Pons (tissue), 1 donor: ENCODE measurements around the gene PDGFRB.
A peak's percentile ranks its signal among the peaks of the same experiment; 100 is the strongest.

Source experiments
- DNase-seq: peaks from one replicate; pipeline ENCODE4 v3.0.0-alpha.2; 2016; ENCODE audit warnings: low spot score

Gene PDGFRB

GRCh38 chr5:150181766-150182545 is 26.3 kb upstream of the PDGFRB start:
- DNase-seq = no peak

- DNase-seq = no peak
These were observed 25.4 kb upstream of the PDGFRB start for GRCh38 chr5:150181027-150181426.

GRCh38 chr5:150180241-150181026 is 24.8 kb upstream of the PDGFRB start:
- DNase-seq = peak; percentile 66

GRCh38 chr5:150179019-150179620 is 23.5 kb upstream of the PDGFRB start:
- DNase-seq = no peak

- DNase-seq = no peak
These were observed 22.6 kb upstream of the PDGFRB start for GRCh38 chr5:150178262-150178661.

- DNase-seq = no peak
These were observed 22.1 kb upstream of the PDGFRB start for GRCh38 chr5:150177721-150178120.

- no peak for DNase-seq
These were observed 21.3 kb upstream of the PDGFRB start for GRCh38 chr5:150176745-150177477.

GRCh38 chr5:150175536-150175935 is 19.9 kb upstream of the PDGFRB start:
- DNase-seq = no peak

- no peak for DNase-seq
These were observed 19.4 kb upstream of the PDGFRB start for GRCh38 chr5:150175076-150175475.

- no peak for DNase-seq
These were observed 18.6 kb upstream of the PDGFRB start for GRCh38 chr5:150174285-150174684.

- no peak for DNase-seq
These were observed 17.5 kb upstream of the PDGFRB start for GRCh38 chr5:150173161-150173560.

- no peak for DNase-seq
These were observed 16.9 kb upstream of the PDGFRB start for GRCh38 chr5:150172556-150172955.

GRCh38 chr5:150172145-150172544 is 16.5 kb upstream of the PDGFRB start:
- DNase-seq = no peak

- no peak for DNase-seq
These were observed 13.2 kb upstream of the PDGFRB start for GRCh38 chr5:150168864-150169263.

- no peak for DNase-seq
These were observed 12.3 kb upstream of the PDGFRB start for GRCh38 chr5:150167908-150168307.

- DNase-seq = no peak
These were observed 11.8 kb upstream of the PDGFRB start for GRCh38 chr5:150167512-150167850.

- DNase-seq = no peak
These were observed 11.2 kb upstream of the PDGFRB start, which contains the start of gene CDX1 for GRCh38 chr5:150166650-150167511. CDX1 (plus strand) TSS chr5:150166778; CDS start chr5:150166877, 99 bp downstream.

GRCh38 chr5:150166037-150166649 is 10.5 kb upstream of the PDGFRB start:
- DNase-seq = no peak

GRCh38 chr5:150164211-150164980 is 8.8 kb upstream of the PDGFRB start:
- no peak for DNase-seq

- DNase-seq = no peak
These were observed 8.0 kb upstream of the PDGFRB start for GRCh38 chr5:150163547-150164059.
